H9 (cell line): ENCODE results near the gene SREK1IP1. TPM values are rescaled to one million over a fixed set of nuclear protein-coding genes. Genes with fewer than 3 reads are reported as not detected.

Experiments used
- DNase-seq: peaks from one replicate; pipeline ENCODE4 v3.0.0-alpha.2; 2017
- H2AFZ ChIP-seq: one replicate; pipeline ENCODE4 v1.6.1; 2013; ENCODE audit warnings: mild to moderate bottlenecking, low read length, control low read depth, moderate library complexity
- H2AK5ac ChIP-seq: 2 replicates; pipeline ENCODE4 v1.6.1; 2013; ENCODE audit warnings: low read length, control low read depth, mixed read lengths; ENCODE audit not compliant: insufficient read length
- H2BK120ac ChIP-seq: one replicate; pipeline ENCODE4 v1.6.1; 2013; ENCODE audit warnings: low read depth, mild to moderate bottlenecking, low read length, control low read depth, inconsistent platforms; ENCODE audit not compliant: poor library complexity, severe bottlenecking
- H2BK12ac ChIP-seq: 2 replicates; pipeline ENCODE4 v1.6.1; 2013; ENCODE audit warnings: low read length, control low read depth, mixed read lengths, low read depth; ENCODE audit not compliant: insufficient read length
- H2BK15ac ChIP-seq: 2 replicates; pipeline ENCODE4 v1.6.1; 2013; ENCODE audit warnings: low read depth, low read length, control low read depth
- H2BK20ac ChIP-seq: one replicate; pipeline ENCODE4 v1.6.1; 2013; ENCODE audit warnings: low read depth, mild to moderate bottlenecking, low read length, control low read depth, inconsistent platforms; ENCODE audit not compliant: poor library complexity, severe bottlenecking
- H2BK5ac ChIP-seq: 2 replicates; pipeline ENCODE4 v1.6.1; 2013; ENCODE audit warnings: low read length, control low read depth, mixed read lengths; ENCODE audit not compliant: insufficient read length
- H3K14ac ChIP-seq: 2 replicates; pipeline ENCODE4 v1.6.1; 2013; ENCODE audit warnings: low read length, control low read depth; ENCODE audit not compliant: insufficient read depth
- H3K18ac ChIP-seq: 2 replicates; pipeline ENCODE4 v1.6.1; 2013; ENCODE audit warnings: low read depth, mild to moderate bottlenecking, mixed read lengths, low read length, control low read depth; ENCODE audit not compliant: insufficient read length
- H3K23ac ChIP-seq: 2 replicates; pipeline ENCODE4 v1.6.1; 2013; ENCODE audit warnings: low read length, control low read depth, mixed read lengths, low read depth; ENCODE audit not compliant: insufficient read length
- H3K23me2 ChIP-seq: 2 replicates; pipeline ENCODE4 v1.6.1; 2013; ENCODE audit warnings: low read depth, mild to moderate bottlenecking, mixed read lengths, low read length, control low read depth; ENCODE audit not compliant: insufficient read length, poor library complexity, severe bottlenecking
- H3K27ac ChIP-seq: 2 replicates; pipeline ENCODE4 v1.5.1; 2013; ENCODE audit warnings: low read length, control low read depth, mixed read lengths, low read depth; ENCODE audit not compliant: insufficient read length
- H3K27me3 ChIP-seq: 2 replicates; pipeline ENCODE4 v1.6.1; 2013; ENCODE audit warnings: low read length, control low read depth, inconsistent platforms; ENCODE audit not compliant: insufficient read depth
- H3K4ac ChIP-seq: 2 replicates; pipeline ENCODE4 v1.6.1; 2013; ENCODE audit warnings: low read depth, mild to moderate bottlenecking, control low read depth, inconsistent platforms, low read length, moderate library complexity
- H3K4me1 ChIP-seq: 2 replicates; pipeline ENCODE4 v1.6.1; 2013; ENCODE audit warnings: low read length, control low read depth, inconsistent platforms; ENCODE audit not compliant: insufficient read depth
- H3K4me2 ChIP-seq: 2 replicates; pipeline ENCODE4 v1.6.1; 2013; ENCODE audit warnings: low read length, control low read depth, mixed read lengths; ENCODE audit not compliant: insufficient read length, insufficient read depth
- H3K56ac ChIP-seq: 2 replicates; pipeline ENCODE4 v1.6.1; 2013; ENCODE audit warnings: low read depth, mild to moderate bottlenecking, mixed read lengths, low read length, control low read depth; ENCODE audit not compliant: insufficient read length
- H3K79me1 ChIP-seq: 2 replicates; pipeline ENCODE4 v1.6.1; 2013; ENCODE audit warnings: low read depth, mild to moderate bottlenecking, moderate library complexity, low read length, control low read depth, inconsistent platforms; ENCODE audit not compliant: insufficient read depth, poor library complexity, severe bottlenecking
- H3K79me2 ChIP-seq: 2 replicates; pipeline ENCODE4 v1.6.1; 2013; ENCODE audit warnings: low read length, control low read depth, inconsistent platforms; ENCODE audit not compliant: insufficient read depth
- H3K9ac ChIP-seq: 2 replicates; pipeline ENCODE4 v1.6.1; 2013; ENCODE audit warnings: low read length, control low read depth, mixed read lengths; ENCODE audit not compliant: insufficient read length; ENCODE audit errors: extremely low read depth
- H3K9me3 ChIP-seq: one replicate; pipeline ENCODE4 v1.6.1; 2013; ENCODE audit warnings: low read depth, low read length, inconsistent platforms; ENCODE audit not compliant: control insufficient read depth
- H3T11ph ChIP-seq: one replicate; pipeline ENCODE4 v1.6.1; 2013; ENCODE audit warnings: mild to moderate bottlenecking, low read length, control low read depth, inconsistent platforms
- H4K20me1 ChIP-seq: one replicate; pipeline ENCODE4 v1.6.1; 2013; ENCODE audit not compliant: control insufficient read depth, insufficient read length, insufficient read depth
- H4K5ac ChIP-seq: 2 replicates; pipeline ENCODE4 v1.6.1; 2013; ENCODE audit warnings: low read depth, mild to moderate bottlenecking, mixed read lengths, low read length, control low read depth; ENCODE audit not compliant: insufficient read length
- H4K8ac ChIP-seq: replicated peaks from 2 replicates; pipeline ENCODE4 v1.6.1; 2013; ENCODE audit warnings: low read length, control low read depth, mixed read lengths, low read depth; ENCODE audit not compliant: insufficient read length
- H4K91ac ChIP-seq: 2 replicates; pipeline ENCODE4 v1.6.1; 2013; ENCODE audit warnings: low read depth, mild to moderate bottlenecking, moderate library complexity, mixed read lengths, low read length, control low read depth; ENCODE audit not compliant: insufficient read length
- H3K27ac Mint-ChIP-seq, 3 experiments: 2 replicates in 2 of 3; 3 replicates in 1 of 3; pipeline ENCODE4 v1.8.0; 2020 to 2021; ENCODE audit warnings: mixed read lengths in 3 of 3, mild to moderate bottlenecking in 1 of 3, moderate library complexity in 1 of 3
- H3K27me3 Mint-ChIP-seq: 2 replicates; pipeline ENCODE4 v1.8.0; 2021; ENCODE audit warnings: low read depth, mild to moderate bottlenecking, moderate library complexity, mixed read lengths
- H3K36me3 Mint-ChIP-seq, 3 experiments: 2 replicates in 2 of 3; 3 replicates in 1 of 3; pipeline ENCODE4 v1.8.0; 2020 to 2021; ENCODE audit warnings: low read depth in 3 of 3, mixed read lengths in 3 of 3; ENCODE audit not compliant: insufficient read depth in 1 of 3
- H3K4me1 Mint-ChIP-seq, 2 experiments: 2 replicates each; pipeline ENCODE4 v1.8.0; 2020; ENCODE audit warnings: mixed read lengths in 2 of 2
- H3K4me3 Mint-ChIP-seq, 2 experiments: 2 replicates in 1 of 2; 3 replicates in 1 of 2; pipeline ENCODE4 v1.8.0; 2020 to 2021; ENCODE audit warnings: mild to moderate bottlenecking in 2 of 2, mixed read lengths in 2 of 2, moderate library complexity in 1 of 2
- H3K9me3 Mint-ChIP-seq, 2 experiments: 2 replicates in 1 of 2; 3 replicates in 1 of 2; pipeline ENCODE4 v1.8.0; 2020; ENCODE audit warnings: mild to moderate bottlenecking in 2 of 2, mixed read lengths in 2 of 2, moderate library complexity in 1 of 2
- CTCF ChIP-seq: fragments of 200-600 bp; sonication (generic); conservative IDR thresholded peaks from 3 replicates; pipeline ENCODE4 v1.8.0; 2021; ENCODE audit warnings: antibody characterized with exemption, mild to moderate bottlenecking
- WGBS: extraction: QIAGEN DNeasy Blood & Tissue Kit; methylation state at CpG from one replicate; pipeline ENCODE4 v1.1.7; 2013; ENCODE audit warnings: missing lambda C conversion rate, low lambda C conversion rate, mixed read lengths; ENCODE audit not compliant: insufficient read length; ENCODE audit errors: extremely low coverage; 5-methylcytosine and 5-hydroxymethylcytosine counted together
- total RNA-seq: library from RNA; stranded (reverse); gene quantifications from 2 replicates; pipeline ENCODE4 v1.2.1, GENCODE V29; 2021

Gene SREK1IP1
- total RNA-seq, 1 experiment from 2014 or later, result 28.6 TPM

DNA sequence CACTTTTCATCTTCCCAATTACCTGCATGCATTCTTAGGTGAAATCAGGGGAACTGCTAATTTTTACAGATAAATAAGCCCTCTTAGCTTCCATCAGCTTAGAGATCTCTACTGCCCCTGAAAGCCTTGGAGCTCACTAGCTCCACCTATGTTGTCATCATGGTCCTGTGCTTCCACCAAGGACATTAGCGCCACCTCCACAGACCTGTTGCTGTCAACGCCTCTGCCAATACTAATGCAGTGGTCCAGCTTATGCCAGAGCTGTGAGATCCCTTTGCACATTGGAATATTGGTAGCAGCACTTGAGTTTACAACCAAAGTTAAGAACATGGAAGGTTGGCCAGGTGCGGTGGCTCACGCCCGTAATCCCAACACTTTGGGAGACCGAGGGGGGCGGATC, 85.9 kb downstream of the SREK1IP1 start:
- Mint-ChIP-seq H3K36me3 (no peaks in the 10 kb centered on the region), H3K4me1 (peaks cover 9 to 31% of the 10 kb centered on the region in 2 experiments), H3K4me3 (no peak overlapping the region), H3K27ac (no peak overlapping the region), H3K27me3 (peaks cover 3% of the 10 kb centered on the region; the same call in 1 of the 2 replicates), H3K9me3 (no peaks in the 10 kb centered on the region)
- H4K8ac ChIP-seq, result no peak overlapping the region
- H3K23me2 ChIP-seq, result no peaks in the 10 kb centered on the region
- H3K4me1 ChIP-seq, result no peaks in the 10 kb centered on the region; the same call in 1 of the 2 replicates
- H3K4ac ChIP-seq, result no peak overlapping the region
- H2BK5ac ChIP-seq, result no peak overlapping the region
- H3K79me2 ChIP-seq, result no peaks in the 10 kb centered on the region
- H2BK12ac ChIP-seq, result no peak overlapping the region
- H4K91ac ChIP-seq, result no peak overlapping the region
- H3K4me2 ChIP-seq, result no peak overlapping the region
- H3K9me3 ChIP-seq, result no peaks in the 10 kb centered on the region
- H2BK15ac ChIP-seq, result no peak overlapping the region
- no peak overlapping the region for H2BK120ac ChIP-seq
- WGBS, result no CpG with 5 or more reads among the region's 7 CpGs
- no peak overlapping the region for H3K18ac ChIP-seq
- H3K23ac ChIP-seq, result no peak overlapping the region
- H3K14ac ChIP-seq, result no peak overlapping the region
- H2AFZ ChIP-seq, result no peak overlapping the region
- no peaks in the 10 kb centered on the region for H3K27me3 ChIP-seq
- no peak overlapping the region for H3K27ac ChIP-seq
- peak; percentile 71 for DNase-seq
- no peak overlapping the region for H3K9ac ChIP-seq
- no peak overlapping the region for H4K5ac ChIP-seq
- no peak overlapping the region for H2AK5ac ChIP-seq
- H4K20me1 ChIP-seq, result no peaks in the 10 kb centered on the region
- no peak overlapping the region for H2BK20ac ChIP-seq
- peak; percentile 65 for TF ChIP-seq CTCF
- no peaks in the 10 kb centered on the region for H3K79me1 ChIP-seq
- H3K56ac ChIP-seq, result no peak overlapping the region
- no peak overlapping the region for H3T11ph ChIP-seq
